Chondrocyte (in vitro differentiated cells): ENCODE data around the gene MDK. TPM values are rescaled to one million over a fixed set of nuclear protein-coding genes. Genes with fewer than 3 reads are reported as not detected.

ENCODE experiments used
- DNase-seq: peaks from one replicate; pipeline ENCODE4 v3.0.0; 2021; ENCODE audit warnings: mixed read lengths, low spot score
- H3K27ac Mint-ChIP-seq: one replicate; pipeline ENCODE4 v1.8.0; 2021; ENCODE audit warnings: mild to moderate bottlenecking, moderate library complexity, mixed read lengths; ENCODE audit not compliant: unreplicated experiment
- H3K27me3 Mint-ChIP-seq: 2 replicates; pipeline ENCODE4 v1.8.0; 2021; ENCODE audit warnings: low read depth, mixed read lengths
- H3K36me3 Mint-ChIP-seq: 2 replicates; pipeline ENCODE4 v1.8.0; 2021; ENCODE audit warnings: low read depth, mixed read lengths
- H3K4me1 Mint-ChIP-seq: 2 replicates; pipeline ENCODE4 v1.8.0; 2021; ENCODE audit warnings: low read depth, mild to moderate bottlenecking, mixed read lengths
- H3K4me3 Mint-ChIP-seq: one replicate; pipeline ENCODE4 v1.8.0; 2021; ENCODE audit warnings: mild to moderate bottlenecking, moderate library complexity, mixed read lengths; ENCODE audit not compliant: unreplicated experiment
- H3K9me3 Mint-ChIP-seq: 2 replicates; pipeline ENCODE4 v1.8.0; 2021; ENCODE audit warnings: low read depth, mixed read lengths
- CTCF ChIP-seq: fragments of 200-600 bp; sonication (generic); IDR thresholded peaks from 2 replicates; pipeline ENCODE4 v1.5.0; 2021; ENCODE audit warnings: antibody characterized with exemption, mild to moderate bottlenecking, moderate library complexity
- total RNA-seq: library from RNA; stranded (reverse); gene quantifications from 3 replicates; pipeline ENCODE4 v1.2.1, GENCODE V29; 2021

MDK gene
- total RNA-seq, 1 donor from 2014 or later = 127 TPM

- TF ChIP-seq CTCF = no peak
- Mint-ChIP-seq H3K4me3 (peak overlapping the region; percentile 68), H3K27me3 (peaks cover 15% of the 10 kb centered on the region), H3K4me1 (peaks cover 32% of the 10 kb centered on the region), H3K27ac (no peak overlapping the region), H3K36me3 (no peaks in the 10 kb centered on the region), H3K9me3 (no peaks in the 10 kb centered on the region)
- peak; percentile 91 for DNase-seq
Observed at GRCh38 chr11:46390331-46391171, 9.1 kb downstream of the MDK start.

GRCh38 chr11:46391186-46391577 lies 9.7 kb downstream of the MDK start:
- Mint-ChIP-seq H3K4me3 (no peak overlapping the region), H3K9me3 (no peaks in the 10 kb centered on the region), H3K27ac (no peak overlapping the region), H3K4me1 (peaks cover 32% of the 10 kb centered on the region), H3K27me3 (peaks cover 15% of the 10 kb centered on the region), H3K36me3 (no peaks in the 10 kb centered on the region)
- no peak for DNase-seq
- no peak for TF ChIP-seq CTCF

- DNase-seq = no peak
- peak; percentile 78 for TF ChIP-seq CTCF
- peaks cover 4% of the 10 kb centered on the region for H3K36me3 Mint-ChIP-seq
- peak within 1 kb of the TSS; percentile 55 for H3K27ac Mint-ChIP-seq
- H3K27me3 Mint-ChIP-seq = peaks cover 15% of the 10 kb centered on the region
- H3K9me3 Mint-ChIP-seq = no peaks in the 10 kb centered on the region
- H3K4me1 Mint-ChIP-seq = peaks cover 32% of the 10 kb centered on the region
- H3K4me3 Mint-ChIP-seq = peak within 1 kb of the TSS; percentile 84
Observed at GRCh38 chr11:46391578-46392420, 10.3 kb downstream of the MDK start, which contains the start of gene CHRM4. Gene CHRM4, minus strand, starts transcription at chr11:46391776. Its CDS starts 5,219 bp downstream, at chr11:46386557.

- peaks cover 32% of the 10 kb centered on the region for H3K4me1 Mint-ChIP-seq
- H3K9me3 Mint-ChIP-seq = no peaks in the 10 kb centered on the region
- peaks cover 11% of the 10 kb centered on the region for H3K27me3 Mint-ChIP-seq
- H3K27ac Mint-ChIP-seq = peak overlapping the region; percentile 55
- peaks cover 8% of the 10 kb centered on the region for H3K36me3 Mint-ChIP-seq
- peak overlapping the region; percentile 84 for H3K4me3 Mint-ChIP-seq
- no peak for DNase-seq
- TF ChIP-seq CTCF = no peak
Observed at GRCh38 chr11:46392421-46393230, 11.2 kb downstream of the MDK start.
